Chondrocyte (in vitro differentiated cells): Measurements from ENCODE around the gene DRD1. TPM values are rescaled to one million over a fixed set of nuclear protein-coding genes. Genes with fewer than 3 reads are reported as not detected.
A peak's percentile ranks its signal among the peaks of the same experiment; 100 is the strongest.

ENCODE experiments used
- DNase-seq: peaks from one replicate; pipeline ENCODE4 v3.0.0; 2021; ENCODE audit warnings: mixed read lengths, low spot score
- H3K27ac Mint-ChIP-seq: one replicate; pipeline ENCODE4 v1.8.0; 2021; ENCODE audit warnings: mild to moderate bottlenecking, moderate library complexity, mixed read lengths; ENCODE audit not compliant: unreplicated experiment
- H3K27me3 Mint-ChIP-seq: 2 replicates; pipeline ENCODE4 v1.8.0; 2021; ENCODE audit warnings: low read depth, mixed read lengths
- H3K36me3 Mint-ChIP-seq: 2 replicates; pipeline ENCODE4 v1.8.0; 2021; ENCODE audit warnings: low read depth, mixed read lengths
- H3K4me1 Mint-ChIP-seq: 2 replicates; pipeline ENCODE4 v1.8.0; 2021; ENCODE audit warnings: low read depth, mild to moderate bottlenecking, mixed read lengths
- H3K4me3 Mint-ChIP-seq: one replicate; pipeline ENCODE4 v1.8.0; 2021; ENCODE audit warnings: mild to moderate bottlenecking, moderate library complexity, mixed read lengths; ENCODE audit not compliant: unreplicated experiment
- H3K9me3 Mint-ChIP-seq: 2 replicates; pipeline ENCODE4 v1.8.0; 2021; ENCODE audit warnings: low read depth, mixed read lengths
- CTCF ChIP-seq: fragments of 200-600 bp; sonication (generic); IDR thresholded peaks from 2 replicates; pipeline ENCODE4 v1.5.0; 2021; ENCODE audit warnings: antibody characterized with exemption, mild to moderate bottlenecking, moderate library complexity
- total RNA-seq: library from RNA; stranded (reverse); gene quantifications from 3 replicates; pipeline ENCODE4 v1.2.1, GENCODE V29; 2021

Gene DRD1
- total RNA-seq, 1 donor from 2014 or later: 0.35 TPM

DNA sequence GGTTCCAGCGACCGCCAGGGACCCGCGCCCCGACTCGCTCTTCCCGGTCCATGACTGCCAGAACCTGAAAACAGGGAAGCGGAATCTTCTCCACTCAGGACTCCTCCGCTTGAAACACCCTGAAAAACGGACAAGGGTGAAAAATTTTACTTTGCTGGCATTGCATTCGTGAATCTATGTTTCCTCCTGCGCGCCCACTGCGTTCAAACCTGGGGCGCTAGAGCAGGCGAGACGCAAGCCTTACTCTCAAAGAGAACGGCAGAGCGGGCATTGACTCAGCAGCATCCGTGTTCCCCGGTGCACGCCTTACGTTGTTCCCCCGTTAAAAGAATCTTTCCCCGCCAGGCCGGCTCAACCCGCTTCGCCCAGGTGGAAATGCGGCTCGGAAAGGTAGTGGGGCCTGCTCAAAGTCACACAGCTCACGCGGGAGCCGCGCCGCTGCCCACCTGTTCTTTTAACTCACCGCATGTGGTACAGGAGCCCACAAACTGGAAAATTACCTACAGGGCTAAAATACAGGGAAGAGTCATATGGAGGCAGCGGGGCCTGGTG, 999 bp upstream of the DRD1 start:
- peak overlapping the region; percentile 57 for H3K4me3 Mint-ChIP-seq
- TF ChIP-seq CTCF: peak; percentile 52
- no peaks in the 10 kb centered on the region for H3K36me3 Mint-ChIP-seq
- no peaks in the 10 kb centered on the region for H3K9me3 Mint-ChIP-seq
- peaks cover 5% of the 10 kb centered on the region for H3K4me1 Mint-ChIP-seq
- H3K27ac Mint-ChIP-seq: no peak overlapping the region
- H3K27me3 Mint-ChIP-seq: peaks cover 76% of the 10 kb centered on the region
- DNase-seq: no peak

DNA sequence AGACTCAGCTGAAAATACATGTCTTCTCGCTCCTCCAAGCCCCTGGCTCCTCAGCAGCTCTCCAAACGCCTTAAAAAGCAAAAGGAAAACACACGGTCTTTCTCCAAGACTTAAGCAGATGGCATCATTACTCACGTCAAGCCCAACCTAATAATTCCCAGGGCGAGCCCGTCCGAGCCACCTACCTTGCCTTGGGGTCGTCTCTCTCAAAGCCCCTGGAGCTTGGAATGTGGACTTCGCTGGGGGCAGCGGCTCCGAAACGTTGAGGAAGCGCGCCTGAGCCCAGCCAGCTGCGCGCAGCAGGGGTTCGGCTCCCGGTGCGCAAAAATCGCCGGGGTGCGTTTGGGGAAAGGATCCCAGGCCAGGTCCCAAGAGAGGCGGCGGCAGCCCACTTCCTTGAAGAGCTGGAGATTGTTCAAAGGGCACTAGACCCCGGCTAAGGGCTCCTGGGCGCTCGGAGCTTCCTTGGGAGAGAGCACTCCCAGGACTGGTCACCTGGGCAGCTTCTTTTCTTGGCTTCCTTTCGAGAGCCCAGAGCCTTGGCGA, 395 bp downstream of the DRD1 start:
- no peak for TF ChIP-seq CTCF
- H3K27ac Mint-ChIP-seq: no peak overlapping the region
- H3K9me3 Mint-ChIP-seq: no peaks in the 10 kb centered on the region
- peaks cover 76% of the 10 kb centered on the region for H3K27me3 Mint-ChIP-seq
- H3K4me3 Mint-ChIP-seq: peak overlapping the region; percentile 17
- peaks cover 5% of the 10 kb centered on the region for H3K4me1 Mint-ChIP-seq
- no peaks in the 10 kb centered on the region for H3K36me3 Mint-ChIP-seq
- DNase-seq: no peak

DNA sequence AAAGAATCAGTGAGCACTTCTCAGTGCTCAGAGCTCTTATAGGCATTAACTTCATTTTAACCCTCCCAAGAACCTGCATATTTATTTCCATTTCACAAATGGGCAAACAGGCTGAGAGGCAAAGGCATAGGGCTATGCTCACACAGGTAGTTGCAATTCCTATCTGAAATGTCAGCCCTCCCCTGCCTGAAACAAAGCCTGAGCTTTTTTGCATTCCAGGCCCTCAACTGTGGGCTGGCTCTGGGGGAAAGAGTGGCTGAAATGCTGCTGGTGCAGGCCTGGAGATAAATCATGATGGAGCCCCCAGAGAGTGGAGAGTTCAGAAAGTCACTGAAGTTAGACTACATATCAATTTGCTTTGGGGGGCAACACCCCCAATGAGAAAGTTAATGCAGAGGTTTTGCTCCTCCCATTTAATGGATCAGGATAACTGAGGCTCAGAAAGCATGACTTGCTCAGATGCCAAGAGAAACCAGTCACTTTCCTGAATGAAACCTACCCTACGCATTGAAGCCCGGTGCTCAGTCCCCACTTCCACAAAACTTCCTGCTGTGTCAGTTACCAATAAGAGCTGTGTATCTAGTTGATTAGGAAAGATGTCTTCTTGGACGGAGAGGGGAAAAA, 5.6 kb downstream of the DRD1 start:
- no peaks in the 10 kb centered on the region for H3K9me3 Mint-ChIP-seq
- peaks cover 66% of the 10 kb centered on the region for H3K27me3 Mint-ChIP-seq
- no peak for TF ChIP-seq CTCF
- no peak overlapping the region for H3K4me3 Mint-ChIP-seq
- H3K27ac Mint-ChIP-seq: no peak overlapping the region
- no peaks in the 10 kb centered on the region for H3K4me1 Mint-ChIP-seq
- DNase-seq: no peak
- H3K36me3 Mint-ChIP-seq: no peaks in the 10 kb centered on the region

GRCh38 chr5:175436359-175436758, 7.6 kb downstream of the DRD1 start:
- Mint-ChIP-seq H3K27ac (no peak overlapping the region), H3K27me3 (peaks cover 46% of the 10 kb centered on the region), H3K4me1 (no peaks in the 10 kb centered on the region), H3K4me3 (no peak overlapping the region), H3K9me3 (no peaks in the 10 kb centered on the region), H3K36me3 (no peaks in the 10 kb centered on the region)
- no peak for TF ChIP-seq CTCF
- DNase-seq: no peak

DNA sequence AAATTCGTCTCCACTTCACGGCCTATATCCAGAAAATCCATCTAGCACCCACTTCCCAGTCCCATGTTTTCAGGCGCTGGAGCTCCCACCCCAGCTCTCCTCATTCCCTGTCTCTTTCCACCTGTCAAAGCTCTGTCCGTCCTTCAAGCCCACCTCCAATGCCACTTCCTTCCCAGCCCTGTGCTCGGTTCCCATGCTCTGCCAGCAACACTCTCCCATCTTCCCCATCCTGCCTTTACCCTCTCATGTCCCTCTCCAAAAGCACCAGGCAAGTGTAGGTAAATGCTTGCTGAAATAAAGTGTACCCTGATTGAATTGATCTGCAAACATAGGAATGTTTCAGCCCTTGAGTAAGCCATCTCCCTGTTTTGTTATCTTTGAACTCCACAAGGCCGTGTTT, 9.2 kb downstream of the DRD1 start:
- H3K4me3 Mint-ChIP-seq: no peak overlapping the region
- no peak overlapping the region for H3K27ac Mint-ChIP-seq
- no peak for TF ChIP-seq CTCF
- H3K27me3 Mint-ChIP-seq: peaks cover 36% of the 10 kb centered on the region
- DNase-seq: no peak
- H3K4me1 Mint-ChIP-seq: no peaks in the 10 kb centered on the region
- no peaks in the 10 kb centered on the region for H3K36me3 Mint-ChIP-seq
- no peaks in the 10 kb centered on the region for H3K9me3 Mint-ChIP-seq
